HG02852 (cell line): Measurements from ENCODE around the gene CMYA5.

Experiments
- ATAC-seq: cut with Tn5 transposase; IDR thresholded peaks from one replicate; pipeline ENCODE4 v1.9.1; 2021; ENCODE audit warnings: mild to moderate bottlenecking, moderate library complexity; ENCODE audit not compliant: unreplicated experiment

Gene CMYA5

GRCh38 chr5:79834098-79834753, 144.6 kb downstream of the CMYA5 start:
- ATAC-seq = no peak

- no peak for ATAC-seq
These were observed 145.4 kb downstream of the CMYA5 start for GRCh38 chr5:79834754-79835714.

GRCh38 chr5:79837761-79838551, 148.3 kb downstream of the CMYA5 start:
- no peak for ATAC-seq

- ATAC-seq = no peak
These were observed 150.7 kb downstream of the CMYA5 start for GRCh38 chr5:79840084-79840990.

GRCh38 chr5:79841172-79841571, 151.5 kb downstream of the CMYA5 start:
- ATAC-seq = no peak

- no peak for ATAC-seq
These were observed 152.6 kb downstream of the CMYA5 start for GRCh38 chr5:79842006-79842881.

- no peak for ATAC-seq
These were observed 153.4 kb downstream of the CMYA5 start for GRCh38 chr5:79842991-79843390.

GRCh38 chr5:79843450-79844388, 154.1 kb downstream of the CMYA5 start:
- ATAC-seq = no peak

- no peak for ATAC-seq
These were observed 154.9 kb downstream of the CMYA5 start for GRCh38 chr5:79844571-79844970.

GRCh38 chr5:79845448-79846197, 156.0 kb downstream of the CMYA5 start:
- no peak for ATAC-seq

GRCh38 chr5:79846198-79846521, 156.5 kb downstream of the CMYA5 start:
- no peak for ATAC-seq

- no peak for ATAC-seq
These were observed 157.9 kb downstream of the CMYA5 start for GRCh38 chr5:79847561-79847960.

GRCh38 chr5:79849061-79849460, 159.4 kb downstream of the CMYA5 start:
- ATAC-seq = no peak
